GM12878 (cell line): ENCODE measurements around the gene APEX2. TPM values are rescaled to one million over a fixed set of nuclear protein-coding genes. Genes with fewer than 3 reads are reported as not detected.

Experiments
- ATAC-seq: fragments of 200-7000 bp; cut with Tn5 transposase; 3 replicates; pipeline ENCODE4 v1.9.1; 2020; ENCODE audit warnings: mild to moderate bottlenecking, moderate library complexity
- BruUV-seq: library from RNA; stranded (reverse); fragments of 400-500 nt; replicated peaks from 2 replicates; lab custom pipeline; 2021; lab: Mats Ljungman, UMichigan
- CTCF ChIA-PET: fragments of 300-600 bp; sonication (Branson Sonifier 250); formaldehyde crosslinking; extraction: SDS; loops from one replicate; lab custom pipeline; 2021; ENCODE audit warnings: inconsistent platforms; lab: Yijun Ruan, JAX
- POLR2A ChIA-PET: fragments of 350-600 bp; formaldehyde crosslinking; extraction: SDS; loops from one replicate; lab custom pipeline; 2021; ENCODE audit warnings: inconsistent platforms; lab: Charles Lee
- RAD21 ChIA-PET: fragments of 300-600 bp; sonication (Branson Sonifier 250); formaldehyde crosslinking; loops from one replicate; lab custom pipeline; 2023; ENCODE audit warnings: antibody characterized with exemption; ENCODE audit not compliant: unreplicated experiment; lab: Charles Lee
- SMC1A ChIA-PET: fragments of 300-600 bp; sonication (Branson Sonifier 250); formaldehyde crosslinking; loops from one replicate; lab custom pipeline; 2023; ENCODE audit not compliant: unreplicated experiment, uncharacterized antibody; lab: Charles Lee
- DNase-seq: peaks from one replicate; pipeline ENCODE4 v3.0.0-alpha.2; 2011; ENCODE audit warnings: low read depth, low spot score
- FAIRE-seq: peaks from 3 replicates; lab custom pipeline; 2011; peaks lifted over from hg19 to GRCh38; lab: Jason Lieb, UNC
- H2AFZ ChIP-seq: 2 replicates; pipeline ENCODE4 v1.6.0; 2011; ENCODE audit warnings: low read depth, low read length, control low read depth; ENCODE audit not compliant: control insufficient read depth
- H3K27ac ChIP-seq: 2 replicates; pipeline ENCODE4 v1.5.1; 2011; ENCODE audit warnings: control low read depth; ENCODE audit not compliant: control insufficient read depth, insufficient read depth
- H3K27me3 ChIP-seq, 2 experiments: replicated peaks in 1 of 2; 2 replicates each; pipeline versions ENCODE4 v1.6.0 to v1.6.1; 2011; ENCODE audit warnings: low read length in 1 of 2; ENCODE audit not compliant: control insufficient read depth in 2 of 2, insufficient read depth in 2 of 2
- H3K36me3 ChIP-seq, 2 experiments: 2 replicates each; pipeline ENCODE4 v1.5.1; 2011; ENCODE audit warnings: low read length in 1 of 2; ENCODE audit not compliant: control insufficient read depth in 2 of 2, insufficient read depth in 2 of 2
- H3K4me1 ChIP-seq: 2 replicates; pipeline ENCODE4 v1.6.1; 2011; ENCODE audit warnings: mild to moderate bottlenecking, low read length, moderate library complexity, mixed read lengths; ENCODE audit not compliant: control insufficient read depth, insufficient read depth
- H3K4me2 ChIP-seq: 2 replicates; pipeline ENCODE4 v1.6.0; 2011; ENCODE audit warnings: control low read depth; ENCODE audit not compliant: control insufficient read depth, insufficient read depth
- H3K4me3 ChIP-seq: fragments of 200-600 bp; sonication (generic); 2 replicates; pipeline ENCODE4 v1.5.1; 2016
- H3K79me2 ChIP-seq: 2 replicates; pipeline ENCODE4 v1.6.0; 2011; ENCODE audit warnings: low read length; ENCODE audit not compliant: control insufficient read depth, insufficient read depth
- H3K9ac ChIP-seq: 2 replicates; pipeline ENCODE4 v1.8.0; 2011; ENCODE audit warnings: low read length, control low read depth, mixed read lengths; ENCODE audit not compliant: control insufficient read depth, insufficient read depth
- H3K9me3 ChIP-seq: replicated peaks from 3 replicates; pipeline ENCODE4 v1.5.1; 2011; ENCODE audit warnings: mild to moderate bottlenecking, low read length; ENCODE audit not compliant: control insufficient read depth, insufficient read depth
- H4K20me1 ChIP-seq: 2 replicates; pipeline ENCODE4 v1.6.0; 2011; ENCODE audit not compliant: control insufficient read depth, insufficient read depth
- BMI1 ChIP-seq: fragments of 450-650 bp; IDR thresholded peaks from 2 replicates; pipeline ENCODE4 v1.6.1; 2016; ENCODE audit warnings: mild to moderate bottlenecking, moderate library complexity, borderline replicate concordance
- CBFB ChIP-seq: IDR thresholded peaks from 2 replicates; pipeline ENCODE4 v1.6.1; 2016; ENCODE audit warnings: antibody characterized with exemption, low read depth
- CHD1 ChIP-seq: IDR thresholded peaks from 2 replicates; pipeline ENCODE4 v1.6.1; 2012; ENCODE audit warnings: low read depth, low read length, improper control_type of control experiment
- CHD2 ChIP-seq: IDR thresholded peaks from 2 replicates; pipeline ENCODE4 v1.6.1; 2011; ENCODE audit warnings: low read depth, low read length, improper control_type of control experiment, borderline replicate concordance
- E4F1 ChIP-seq: fragments of 450-650 bp; IDR thresholded peaks from 2 replicates; pipeline ENCODE4 v1.6.1; 2018; ENCODE audit warnings: borderline replicate concordance, mild to moderate bottlenecking; ENCODE audit not compliant: partially characterized antibody
- FOXK2 ChIP-seq: fragments of 450-650 bp; IDR thresholded peaks from 2 replicates; pipeline ENCODE4 v1.6.1; 2017; ENCODE audit warnings: mild to moderate bottlenecking, moderate library complexity
- IKZF1 ChIP-seq: fragments of 450-650 bp; conservative IDR thresholded peaks from 2 replicates; pipeline ENCODE4 v1.6.1; 2017; ENCODE audit warnings: antibody characterized with exemption, mild to moderate bottlenecking
- MAX ChIP-seq: IDR thresholded peaks from 2 replicates; pipeline ENCODE4 v1.6.1; 2012; ENCODE audit warnings: low read depth, low read length, improper control_type of control experiment
- NFYA ChIP-seq: IDR thresholded peaks from 2 replicates; pipeline ENCODE4 v1.6.1; 2011; ENCODE audit warnings: low read depth, mild to moderate bottlenecking, low read length, improper control_type of control experiment, borderline replicate concordance
- RAD21 ChIP-seq: IDR thresholded peaks from 2 replicates; pipeline ENCODE4 v1.6.1; 2011; ENCODE audit warnings: mild to moderate bottlenecking, low read depth, low read length, moderate library complexity; ENCODE audit not compliant: insufficient read depth
- ZNF384 ChIP-seq: IDR thresholded peaks from 2 replicates; pipeline ENCODE4 v1.6.1; 2012; ENCODE audit warnings: low read depth, mild to moderate bottlenecking, low read length, improper control_type of control experiment, borderline replicate concordance
- WGBS: methylation state at CpG from one replicate; pipeline ENCODE4 v1.1.6; 2016; ENCODE audit warnings: low lambda C conversion rate; ENCODE audit not compliant: insufficient replicate concordance, insufficient coverage; ENCODE audit errors: missing lambda C conversion rate; 5-methylcytosine and 5-hydroxymethylcytosine counted together
- in situ Hi-C: fragments of 300-500 bp; cut with MboI; formaldehyde crosslinking; loops from 9 replicates; pipeline ENCODE4 v1.14.3; 2018; ENCODE audit warnings: mixed read lengths
- intact Hi-C: fragments of 100-400 bp; cut with micrococcal nuclease; formaldehyde crosslinking; loops from one replicate; pipeline ENCODE4 v1.14.2; 2022; ENCODE audit not compliant: unreplicated experiment
- polyA plus RNA-seq, 11 experiments: library from polyadenylated mRNA; depleted of rRNA in 4 of 11; unstranded in 6 of 11; stranded (reverse) in 5 of 11; fragments of >200 nt; fragmentation: Nextera tagmentation in 4 of 11; fragmentation: Illumina TruSeq in 1 of 11; extraction: Ambion mirVana in 4 of 11; extraction: Trizol in 1 of 11; gene quantifications; 1 replicate in 1 of 11; 2 replicates in 10 of 11; pipeline versions ENCODE4 v1.2.1 to v1.2.3, GENCODE V29; 2011 to 2016; ENCODE audit warnings: inconsistent platforms in 2 of 11, missing spikeins in 2 of 11, low read depth in 1 of 11
- total RNA-seq, 4 experiments: library from RNA; depleted of rRNA in 3 of 4; stranded (reverse); fragments of >200 nt in 3 of 4; fragmentation: Illumina TruSeq in 1 of 4; extraction: Trizol in 1 of 4; gene quantifications; 2 replicates each; pipeline versions ENCODE4 v1.2.1 to v1.2.3, GENCODE V29; 2013 to 2021
- TF ChIP-seq, protein P1 (sequence below): fragments of 450-650 bp; IDR thresholded peaks from 2 replicates; pipeline ENCODE4 v1.6.1; 2017; ENCODE audit warnings: antibody characterized with exemption, mild to moderate bottlenecking, moderate library complexity

The APEX2 gene
- total and polyA plus RNA-seq, 10 of the 15 experiments (the other 5 are each of a cell fraction or from before 2014, with no cell fraction given), result 14.9 to 51.7 (median 35.6) TPM

GRCh38 chrX:55026840-55027239, 26.7 kb downstream of the APEX2 start:
- no peak overlapping the region for H2AFZ ChIP-seq
- ChIA-PET RAD21 (no interaction called here), CTCF (no interaction called here), SMC1A (no interaction called here), POLR2A (no interaction called here)
- H3K27ac ChIP-seq, result no peak overlapping the region
- TF ChIP-seq CHD1 (no peak), ZNF384 (no peak), FOXK2 (no peak), RAD21 (no peak), MAX (no peak), CBFB (no peak), IKZF1 (no peak), BMI1 (no peak), CHD2 (no peak), E4F1 (no peak), NFYA (no peak)
- TF ChIP-seq, protein P1, sequence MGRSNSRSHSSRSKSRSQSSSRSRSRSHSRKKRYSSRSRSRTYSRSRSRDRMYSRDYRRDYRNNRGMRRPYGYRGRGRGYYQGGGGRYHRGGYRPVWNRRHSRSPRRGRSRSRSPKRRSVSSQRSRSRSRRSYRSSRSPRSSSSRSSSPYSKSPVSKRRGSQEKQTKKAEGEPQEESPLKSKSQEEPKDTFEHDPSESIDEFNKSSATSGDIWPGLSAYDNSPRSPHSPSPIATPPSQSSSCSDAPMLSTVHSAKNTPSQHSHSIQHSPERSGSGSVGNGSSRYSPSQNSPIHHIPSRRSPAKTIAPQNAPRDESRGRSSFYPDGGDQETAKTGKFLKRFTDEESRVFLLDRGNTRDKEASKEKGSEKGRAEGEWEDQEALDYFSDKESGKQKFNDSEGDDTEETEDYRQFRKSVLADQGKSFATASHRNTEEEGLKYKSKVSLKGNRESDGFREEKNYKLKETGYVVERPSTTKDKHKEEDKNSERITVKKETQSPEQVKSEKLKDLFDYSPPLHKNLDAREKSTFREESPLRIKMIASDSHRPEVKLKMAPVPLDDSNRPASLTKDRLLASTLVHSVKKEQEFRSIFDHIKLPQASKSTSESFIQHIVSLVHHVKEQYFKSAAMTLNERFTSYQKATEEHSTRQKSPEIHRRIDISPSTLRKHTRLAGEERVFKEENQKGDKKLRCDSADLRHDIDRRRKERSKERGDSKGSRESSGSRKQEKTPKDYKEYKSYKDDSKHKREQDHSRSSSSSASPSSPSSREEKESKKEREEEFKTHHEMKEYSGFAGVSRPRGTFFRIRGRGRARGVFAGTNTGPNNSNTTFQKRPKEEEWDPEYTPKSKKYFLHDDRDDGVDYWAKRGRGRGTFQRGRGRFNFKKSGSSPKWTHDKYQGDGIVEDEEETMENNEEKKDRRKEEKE, result no peak
- no peaks in the 10 kb centered on the region for H4K20me1 ChIP-seq
- intact Hi-C loops, result no loop called here
- H3K9ac ChIP-seq, result no peak overlapping the region
- FAIRE-seq (no peak), ATAC-seq (no peak), DNase-seq (no peak)
- 18% methylated on average over 2 of the region's 2 CpGs for WGBS
- H3K36me3 ChIP-seq, result no peaks in the 10 kb centered on the region
- no peaks in the 10 kb centered on the region for H3K4me1 ChIP-seq
- no peaks in the 10 kb centered on the region for H3K79me2 ChIP-seq
- in situ Hi-C loops, result no loop called here
- H3K4me3 ChIP-seq, result no peak overlapping the region
- H3K9me3 ChIP-seq, result no peaks in the 10 kb centered on the region
- BruUV-seq, result no TSS peak
- H3K4me2 ChIP-seq, result no peak overlapping the region
- H3K27me3 ChIP-seq, result no peaks in the 10 kb centered on the region
